Hepatocyte (in vitro differentiated cells): ENCODE data around the gene PNPLA2.

Experiments used
- CTCF ChIP-seq: fragments of 200-600 bp; sonication (generic); IDR thresholded peaks from 2 replicates; pipeline ENCODE4 v1.5.1; 2016; ENCODE audit warnings: antibody characterized with exemption, mild to moderate bottlenecking; ENCODE audit not compliant: poor library complexity
- EZH2 ChIP-seq: fragments of 200-600 bp; sonication (generic); IDR thresholded peaks from 2 replicates; pipeline ENCODE4 v1.6.1; 2016; ENCODE audit warnings: antibody characterized with exemption, mild to moderate bottlenecking, borderline replicate concordance

GRCh38 chr11:772429-773390, 46.0 kb upstream of the PNPLA2 start:
- no peak for TF ChIP-seq CTCF
- TF ChIP-seq EZH2 = no peak
